ENCODE data around the gene TMC5.

DNA sequence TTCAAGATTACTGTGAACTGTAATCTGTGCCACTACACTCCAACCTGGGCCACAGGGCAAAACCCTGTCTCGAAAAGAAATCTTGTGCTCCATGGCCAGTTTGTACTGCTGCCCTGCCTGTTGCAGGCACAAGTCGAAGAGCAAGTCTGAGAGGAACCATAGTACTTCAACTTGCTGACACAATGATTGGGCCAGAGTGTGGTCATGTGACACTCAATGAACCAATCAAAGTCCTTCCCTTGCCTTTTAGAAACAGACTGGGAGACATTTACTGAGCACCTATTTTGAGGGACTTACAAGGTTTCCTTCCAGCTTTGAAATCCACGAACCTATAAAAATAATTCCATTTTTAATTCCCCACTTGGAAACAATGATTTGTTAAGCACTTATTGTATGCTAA lies 39.8 kb upstream of the TMC5 start:
- TF ChIP-seq, protein P1, sequence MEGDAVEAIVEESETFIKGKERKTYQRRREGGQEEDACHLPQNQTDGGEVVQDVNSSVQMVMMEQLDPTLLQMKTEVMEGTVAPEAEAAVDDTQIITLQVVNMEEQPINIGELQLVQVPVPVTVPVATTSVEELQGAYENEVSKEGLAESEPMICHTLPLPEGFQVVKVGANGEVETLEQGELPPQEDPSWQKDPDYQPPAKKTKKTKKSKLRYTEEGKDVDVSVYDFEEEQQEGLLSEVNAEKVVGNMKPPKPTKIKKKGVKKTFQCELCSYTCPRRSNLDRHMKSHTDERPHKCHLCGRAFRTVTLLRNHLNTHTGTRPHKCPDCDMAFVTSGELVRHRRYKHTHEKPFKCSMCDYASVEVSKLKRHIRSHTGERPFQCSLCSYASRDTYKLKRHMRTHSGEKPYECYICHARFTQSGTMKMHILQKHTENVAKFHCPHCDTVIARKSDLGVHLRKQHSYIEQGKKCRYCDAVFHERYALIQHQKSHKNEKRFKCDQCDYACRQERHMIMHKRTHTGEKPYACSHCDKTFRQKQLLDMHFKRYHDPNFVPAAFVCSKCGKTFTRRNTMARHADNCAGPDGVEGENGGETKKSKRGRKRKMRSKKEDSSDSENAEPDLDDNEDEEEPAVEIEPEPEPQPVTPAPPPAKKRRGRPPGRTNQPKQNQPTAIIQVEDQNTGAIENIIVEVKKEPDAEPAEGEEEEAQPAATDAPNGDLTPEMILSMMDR (IDR thresholded peaks at IDR 0.05; ENCODE audit: low read depth, low read length, poor library complexity, severe bottlenecking) = no peak
- no peak for TF ChIP-seq EZH2phosphoT487 (IDR thresholded peaks at IDR 0.05; ENCODE audit: borderline replicate concordance, low read length)

Measured in DOHH2 (cell line).